Stimulated activated CD8-positive, alpha-beta memory T cell treated with anti-CD3 and anti-CD28 coated beads, Interleukin-15, amount 100 ng/mL, for 48 hours (primary cell): ENCODE results near the gene MACROH2A1.
A peak's percentile ranks its signal among the peaks of the same experiment; 100 is the strongest.
"Not testable (repeated sequence)": the region's sequence is repeated elsewhere in the genome, so short reads cannot be mapped to it uniquely, and the experiment has no call there.

Source experiments
- DNase-seq, 2 donors: peaks; one replicate each; pipeline ENCODE4 v3.0.0-alpha.2; 2020; ENCODE audit warnings: low read depth in 2 of 2

The MACROH2A1 gene

DNA sequence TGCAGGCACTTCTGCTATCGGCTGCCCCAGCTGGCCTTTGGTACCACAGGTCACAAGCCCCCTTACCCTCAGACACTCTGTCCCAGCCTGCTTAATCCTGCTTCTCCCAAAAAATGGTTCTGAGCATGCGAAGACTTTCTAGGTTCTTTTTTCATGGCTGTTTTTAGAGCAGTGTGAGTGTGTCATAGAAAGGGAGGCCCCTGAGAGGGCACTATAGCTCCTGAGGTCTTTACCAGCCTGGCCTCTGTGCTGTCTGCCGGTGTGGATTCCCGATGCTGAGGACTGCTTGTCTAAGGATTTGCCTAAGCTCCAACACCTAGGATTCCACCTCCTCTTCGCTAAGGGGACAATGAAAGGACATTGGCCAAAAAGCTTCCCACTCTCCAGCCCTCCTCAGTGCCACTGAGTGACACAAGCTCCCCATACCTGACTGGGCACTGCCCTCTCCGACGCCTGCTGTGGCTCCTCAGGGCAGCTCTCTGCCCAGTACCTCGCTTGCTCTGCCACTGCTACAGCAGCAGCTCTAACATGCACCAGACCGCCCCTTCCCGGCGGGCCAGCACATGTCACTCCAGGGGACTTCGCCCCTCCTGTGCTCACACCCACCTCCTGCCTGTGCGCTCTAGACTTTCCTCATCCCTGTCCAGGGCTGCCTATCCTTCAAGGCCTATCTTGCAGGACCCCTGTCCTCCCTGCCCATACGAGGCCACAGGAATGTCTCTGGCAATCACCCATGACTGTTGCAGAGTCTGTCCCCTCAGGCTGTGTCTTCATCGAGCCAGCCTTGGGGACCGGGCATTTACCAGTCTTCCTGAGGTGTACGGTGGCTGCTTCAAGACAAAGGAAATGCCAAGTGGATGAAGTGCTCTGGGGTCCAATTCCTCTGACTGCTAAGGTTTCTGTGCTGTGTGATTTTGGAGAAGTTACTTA, 21.0 kb downstream of the MACROH2A1 start:
- DNase-seq, result no peak

- DNase-seq, result peak; percentile 18 to 38
These were observed 21.9 kb downstream of the MACROH2A1 start for GRCh38 chr5:135376961-135377624.

DNA sequence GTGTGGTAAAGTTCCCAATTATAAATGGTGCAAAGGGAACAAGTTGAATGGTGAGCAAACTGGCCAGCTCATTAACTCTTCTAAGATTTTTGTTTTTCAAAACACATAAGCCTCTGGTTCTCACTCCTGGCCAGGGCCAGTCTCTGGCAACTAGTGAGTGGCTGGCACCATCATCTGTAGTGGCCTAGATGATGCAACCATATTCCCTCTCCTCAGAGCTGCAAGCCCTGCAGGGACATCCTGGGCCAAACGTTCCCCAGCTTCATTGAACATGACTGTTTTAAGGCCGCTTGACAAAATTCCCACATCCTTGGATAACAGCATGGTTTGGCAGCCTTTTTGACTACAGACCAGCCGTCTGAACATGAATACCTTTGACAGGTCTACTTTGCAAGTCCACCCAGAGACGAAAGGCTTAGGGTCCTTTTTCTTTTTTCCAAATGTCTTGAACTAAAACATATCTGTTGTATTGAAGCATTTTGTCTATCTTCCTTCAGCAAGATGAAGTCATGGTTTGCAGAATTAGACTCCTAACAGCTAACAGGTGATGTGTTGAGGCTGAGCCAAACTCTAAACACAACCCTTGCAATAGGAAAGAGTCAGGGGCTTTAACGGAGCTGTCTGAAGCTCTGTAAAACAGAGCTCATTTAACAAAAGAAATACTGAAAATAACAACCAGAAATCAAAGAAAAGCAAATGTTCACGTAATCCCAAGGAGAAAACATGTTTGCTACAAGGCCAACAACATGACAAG, 23.8 kb downstream of the MACROH2A1 start:
- DNase-seq, result no peak

GRCh38 chr5:135373736-135374515, 25.1 kb downstream of the MACROH2A1 start:
- no peak for DNase-seq

DNA sequence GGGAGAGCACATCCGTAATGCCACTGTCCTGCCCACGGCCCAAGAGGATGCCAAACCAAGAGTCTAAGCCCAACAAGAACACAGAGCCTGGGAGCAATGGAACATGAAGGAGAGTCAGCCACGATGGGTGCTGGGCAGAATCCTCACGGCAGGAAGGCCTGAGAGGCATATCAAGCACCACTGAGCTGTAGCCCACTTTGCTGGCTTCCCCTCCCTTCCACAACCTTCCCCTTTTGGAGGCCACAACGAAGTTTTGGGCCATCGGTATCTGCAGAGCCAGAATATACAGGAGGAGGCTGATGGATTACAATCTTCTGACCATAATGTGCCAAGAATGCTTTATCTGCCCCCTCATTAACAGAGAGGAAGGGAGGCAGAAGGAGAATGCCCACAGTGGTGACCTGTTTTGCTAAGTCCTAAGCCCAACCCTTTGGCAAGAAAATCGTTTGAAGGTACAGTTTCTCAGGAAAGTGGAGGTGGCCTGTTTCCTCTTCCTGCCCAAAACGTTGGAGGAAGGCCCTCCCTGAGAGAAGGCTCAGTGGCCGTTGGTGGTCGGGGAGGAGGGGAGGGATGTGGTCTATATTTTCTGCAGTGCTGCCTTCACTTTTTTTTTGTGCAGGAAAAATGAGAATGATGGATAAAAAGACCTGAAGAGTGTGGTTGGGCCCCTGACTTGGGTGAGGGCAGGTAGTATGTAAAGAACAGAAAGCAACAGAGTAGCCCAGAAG, 26.2 kb downstream of the MACROH2A1 start:
- no peak for DNase-seq

DNA sequence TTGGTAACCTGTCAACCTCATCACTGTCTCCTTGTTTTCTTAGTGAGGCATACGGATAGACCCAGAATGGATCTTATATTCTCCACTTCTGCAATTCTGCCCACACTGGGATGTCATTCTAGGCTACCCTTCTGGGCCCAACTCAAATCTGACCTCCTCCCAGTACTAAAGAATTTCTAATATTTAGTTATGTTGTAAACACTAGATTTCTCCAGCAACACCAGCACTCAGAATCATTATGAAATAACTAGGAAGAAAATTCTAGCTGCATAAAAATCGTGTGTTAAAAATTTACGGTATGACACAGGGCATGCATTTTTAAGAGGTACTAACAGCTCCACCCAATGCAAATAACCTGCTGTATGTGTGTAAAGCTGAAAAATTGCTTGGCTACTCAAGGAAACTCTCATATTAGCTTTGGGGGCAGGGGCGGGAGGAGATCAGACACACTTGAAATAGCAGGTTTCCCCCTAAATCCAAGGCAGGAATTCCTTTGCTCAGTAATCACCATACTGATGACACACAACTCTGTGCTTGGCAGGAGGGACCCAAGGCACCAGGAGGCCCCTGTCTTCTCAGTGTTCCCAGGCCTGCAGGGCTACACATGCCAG, 27.3 kb downstream of the MACROH2A1 start:
- no peak for DNase-seq

DNA sequence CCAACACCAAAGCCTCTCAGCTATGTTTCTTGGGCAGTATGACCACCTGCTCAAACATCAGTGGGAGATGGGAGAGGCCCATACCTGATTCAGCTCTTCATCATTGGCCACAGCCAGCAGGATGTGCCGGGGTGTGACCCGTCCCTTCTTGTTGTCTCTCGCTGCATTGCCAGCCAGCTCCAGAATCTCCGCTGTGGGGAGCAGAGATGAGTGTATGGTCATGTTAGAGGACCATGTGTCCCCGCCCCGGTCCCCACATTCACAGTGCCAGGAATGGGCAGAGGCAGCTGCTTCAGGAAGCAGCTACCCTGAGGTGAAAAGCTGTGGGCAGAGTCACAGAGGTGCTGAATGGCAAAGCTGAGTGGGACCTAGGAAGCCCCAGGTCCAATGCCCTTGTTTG, 29.1 kb downstream of the MACROH2A1 start:
- no peak for DNase-seq

- DNase-seq, result no peak
These were observed 31.5 kb downstream of the MACROH2A1 start for GRCh38 chr5:135367554-135367953.

DNA sequence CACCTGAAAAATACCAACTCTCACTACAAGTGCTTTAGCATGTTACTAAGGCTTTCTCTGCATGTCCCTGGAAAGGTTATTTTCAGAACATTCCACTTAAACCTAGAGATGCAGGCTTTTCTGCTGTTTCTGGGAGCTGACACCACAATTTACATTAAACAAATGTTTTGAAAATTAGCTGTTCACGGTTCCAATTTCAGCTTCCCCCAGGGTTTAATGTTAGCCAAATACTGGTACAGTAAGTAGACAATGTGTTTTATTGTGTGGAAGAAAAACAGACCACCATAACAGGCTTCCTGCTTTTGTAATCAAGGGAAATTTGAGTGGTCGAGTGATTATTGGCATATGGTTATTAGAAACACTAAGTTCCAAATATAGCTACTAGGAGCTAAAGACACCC, 32.0 kb downstream of the MACROH2A1 start:
- DNase-seq, result no peak

DNA sequence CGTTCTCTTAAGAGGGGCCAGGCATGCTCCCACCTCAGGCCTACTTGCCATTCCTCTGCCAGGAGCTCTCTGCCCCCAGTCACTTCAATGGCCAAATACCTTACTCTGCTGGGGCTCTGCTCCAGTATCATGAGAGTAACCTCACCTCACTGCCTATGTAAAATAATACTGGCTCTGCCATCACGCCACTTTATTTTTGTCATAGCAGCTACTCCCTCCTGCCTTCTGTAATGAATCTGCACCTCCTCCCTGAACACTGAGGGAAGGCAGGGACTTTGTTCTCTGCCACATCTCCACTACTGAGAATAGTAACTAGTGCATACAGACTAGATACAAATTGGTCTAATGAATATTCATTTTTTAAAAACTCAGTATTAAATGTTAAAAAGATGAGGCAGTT, 33.8 kb downstream of the MACROH2A1 start:
- DNase-seq, result no peak

DNA sequence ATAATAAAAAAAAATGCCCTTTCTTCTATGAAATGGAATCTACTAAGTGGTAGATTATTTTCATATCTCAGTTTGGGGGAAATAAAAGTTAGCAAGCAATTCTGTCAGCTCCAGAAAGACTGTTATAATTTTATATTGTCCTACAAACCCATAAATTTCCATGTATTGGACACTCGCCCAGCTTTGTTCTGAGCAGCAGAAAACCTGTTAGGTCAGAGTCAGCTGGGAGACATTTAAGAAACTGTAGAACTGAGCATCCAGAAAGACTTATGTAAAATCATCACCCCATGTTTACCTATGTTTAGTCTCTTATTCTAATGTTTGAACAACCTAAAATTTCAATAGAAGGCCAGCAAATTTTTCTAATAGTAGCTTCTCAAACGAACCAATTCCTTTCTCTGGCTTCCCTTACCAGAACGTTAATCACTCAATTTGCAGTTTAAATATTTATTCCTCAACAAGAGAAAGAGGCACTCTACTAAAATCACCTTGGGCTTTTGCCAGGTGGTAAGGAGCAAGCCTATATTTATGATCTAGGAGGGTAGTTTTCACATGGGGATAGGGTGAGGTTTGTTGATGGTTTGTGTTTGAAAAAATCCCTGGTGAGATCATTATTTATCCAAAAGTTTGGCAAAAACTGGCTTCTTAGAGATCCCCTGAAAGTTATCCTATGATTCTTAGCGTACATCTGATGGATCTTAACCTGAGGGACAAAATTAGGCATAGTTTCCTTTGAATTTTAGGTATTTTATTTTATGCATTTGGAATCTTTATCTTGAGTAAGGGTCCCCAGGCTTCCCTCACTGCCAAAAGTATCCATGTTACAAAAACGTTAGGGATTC, 34.4 kb downstream of the MACROH2A1 start:
- DNase-seq, result no peak

DNA sequence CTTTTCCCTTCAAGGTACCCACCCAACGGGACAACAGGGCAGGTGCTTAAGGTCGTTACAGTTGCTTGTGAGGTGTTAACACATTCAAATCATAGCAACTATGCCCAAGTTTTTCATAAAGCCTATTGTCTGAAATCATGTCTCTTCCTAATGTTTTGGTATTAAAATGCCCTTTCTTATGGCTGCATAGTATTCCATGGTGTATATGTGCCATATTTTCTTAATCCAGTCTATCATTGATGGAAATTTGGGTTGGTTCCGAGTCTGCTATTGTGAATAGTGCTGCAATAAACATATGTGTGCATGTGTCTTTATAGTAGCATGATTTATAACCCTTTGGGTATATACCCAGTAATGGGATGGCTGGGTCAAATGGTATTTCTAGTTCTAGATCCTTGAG, 35.7 kb downstream of the MACROH2A1 start:
- DNase-seq, result not testable (repeated sequence)

GRCh38 chr5:135362102-135362501, 36.9 kb downstream of the MACROH2A1 start:
- DNase-seq, result no peak

- DNase-seq, result no peak
These were observed 38.5 kb downstream of the MACROH2A1 start for GRCh38 chr5:135360278-135361274.

DNA sequence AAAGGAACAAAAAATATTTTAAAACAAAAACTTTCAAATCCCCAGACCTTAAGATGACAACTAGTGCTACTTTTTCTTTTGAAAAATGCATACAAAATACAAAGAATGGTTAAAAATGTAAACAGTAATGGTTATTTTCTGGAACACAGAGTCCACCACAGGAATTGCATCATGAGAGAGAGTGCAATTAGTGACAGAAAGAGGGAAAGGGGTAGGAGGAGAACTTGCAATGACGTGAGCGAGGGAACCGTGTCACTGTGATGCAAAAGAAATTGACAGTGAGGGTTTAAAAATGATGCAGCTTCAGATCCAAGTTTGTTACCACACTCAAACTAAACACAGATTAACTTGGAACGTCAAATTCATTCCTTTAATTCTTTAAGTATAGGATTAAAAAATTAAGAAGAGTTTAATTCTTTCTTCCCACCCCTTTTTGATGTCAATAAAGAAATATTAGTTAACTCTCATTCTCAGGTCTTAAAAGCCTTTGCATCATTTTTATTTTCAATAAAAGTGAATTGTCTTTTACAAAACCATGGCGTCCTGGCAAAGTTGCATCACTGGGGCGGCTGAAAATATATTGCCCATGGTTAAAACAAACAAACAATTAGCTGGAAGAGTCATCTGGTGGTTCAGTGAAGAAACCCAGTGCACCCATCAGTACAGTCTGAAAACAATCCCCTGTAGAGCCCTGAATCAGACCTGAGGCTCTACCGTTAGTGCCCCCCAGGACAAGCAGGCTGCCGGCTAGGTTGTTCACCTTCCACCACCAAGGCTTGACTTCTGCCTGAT, 39.5 kb downstream of the MACROH2A1 start:
- no peak for DNase-seq

GRCh38 chr5:135357685-135358084, 41.3 kb downstream of the MACROH2A1 start:
- no peak for DNase-seq

- no peak for DNase-seq
These were observed 42.3 kb downstream of the MACROH2A1 start for GRCh38 chr5:135356522-135357318.
